Astrocyte of the spinal cord (primary cell): ENCODE results near the gene SOX18.

Experiments used
- DNase-seq: peaks from one replicate; pipeline ENCODE4 v3.0.0; 2011; ENCODE audit warnings: low read depth, low spot score
- H3K4me3 ChIP-seq: 2 replicates; pipeline ENCODE4 v1.5.1; 2011; ENCODE audit warnings: low read depth, mild to moderate bottlenecking, low read length, moderate library complexity
- in situ Hi-C: cut with HindIII; loops from 2 replicates; pipeline ENCODE4 v1.10.0; 2017; ENCODE audit warnings: low sequenced_read_pairs
- TF ChIP-seq, protein P1 (sequence below): IDR thresholded peaks from 2 replicates; pipeline ENCODE4 v1.5.1; 2012; ENCODE audit warnings: low read depth, mild to moderate bottlenecking, low read length, inconsistent platforms

SOX18 gene

DNA sequence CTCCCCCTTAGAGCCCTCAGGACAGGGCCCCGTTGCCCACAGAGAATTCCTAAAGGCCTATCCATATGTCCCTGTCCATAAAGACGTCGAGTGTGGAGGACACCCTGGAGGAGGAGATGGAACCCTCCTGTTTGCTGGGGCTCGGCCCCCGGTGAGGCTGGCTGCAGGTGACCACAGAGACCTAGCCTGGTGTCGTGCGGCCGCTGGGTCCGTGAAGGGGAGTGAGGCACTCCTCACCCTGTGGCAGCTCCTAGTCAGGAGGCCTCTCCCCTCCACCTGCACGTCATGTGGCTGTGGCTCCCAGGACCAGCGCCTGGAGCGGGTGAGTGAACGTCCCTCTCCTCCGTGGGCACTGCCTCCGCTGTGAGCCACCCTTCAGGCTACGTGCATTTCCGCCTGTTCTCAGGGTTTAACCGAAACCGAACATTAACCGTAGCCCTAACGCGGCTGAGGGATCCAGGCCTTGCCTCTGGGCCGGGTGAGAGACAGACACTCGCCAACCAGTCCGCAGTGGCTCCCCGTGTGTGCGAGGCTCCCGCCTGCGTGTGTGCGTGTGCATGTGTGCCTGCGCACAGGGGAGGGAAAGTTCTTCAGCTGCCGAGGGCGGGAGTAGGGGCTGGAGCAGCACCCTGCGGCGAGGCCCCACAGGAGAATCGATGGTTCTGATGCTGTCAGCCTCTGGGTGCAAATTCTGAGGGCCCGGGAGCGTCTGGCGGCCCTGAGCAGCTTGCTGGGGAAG, 7.6 kb upstream of the SOX18 start:
- TF ChIP-seq, protein P1, sequence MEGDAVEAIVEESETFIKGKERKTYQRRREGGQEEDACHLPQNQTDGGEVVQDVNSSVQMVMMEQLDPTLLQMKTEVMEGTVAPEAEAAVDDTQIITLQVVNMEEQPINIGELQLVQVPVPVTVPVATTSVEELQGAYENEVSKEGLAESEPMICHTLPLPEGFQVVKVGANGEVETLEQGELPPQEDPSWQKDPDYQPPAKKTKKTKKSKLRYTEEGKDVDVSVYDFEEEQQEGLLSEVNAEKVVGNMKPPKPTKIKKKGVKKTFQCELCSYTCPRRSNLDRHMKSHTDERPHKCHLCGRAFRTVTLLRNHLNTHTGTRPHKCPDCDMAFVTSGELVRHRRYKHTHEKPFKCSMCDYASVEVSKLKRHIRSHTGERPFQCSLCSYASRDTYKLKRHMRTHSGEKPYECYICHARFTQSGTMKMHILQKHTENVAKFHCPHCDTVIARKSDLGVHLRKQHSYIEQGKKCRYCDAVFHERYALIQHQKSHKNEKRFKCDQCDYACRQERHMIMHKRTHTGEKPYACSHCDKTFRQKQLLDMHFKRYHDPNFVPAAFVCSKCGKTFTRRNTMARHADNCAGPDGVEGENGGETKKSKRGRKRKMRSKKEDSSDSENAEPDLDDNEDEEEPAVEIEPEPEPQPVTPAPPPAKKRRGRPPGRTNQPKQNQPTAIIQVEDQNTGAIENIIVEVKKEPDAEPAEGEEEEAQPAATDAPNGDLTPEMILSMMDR, result no peak
- DNase-seq, result no peak
- in situ Hi-C loops, result no loop called here
- no peak overlapping the region for H3K4me3 ChIP-seq

DNA sequence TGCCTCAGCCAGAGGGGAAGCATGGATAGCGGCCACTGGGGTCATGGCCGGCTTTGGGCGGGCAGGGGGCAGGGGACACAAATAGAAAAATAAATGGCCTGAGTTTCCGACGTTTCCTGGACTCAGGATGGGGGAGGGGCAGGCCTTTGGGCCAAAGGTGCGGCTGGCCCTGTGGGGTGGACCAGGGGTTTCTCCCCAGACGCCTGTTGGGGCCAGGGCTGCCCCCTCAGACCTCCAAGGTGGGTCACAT, 7.1 kb upstream of the SOX18 start:
- DNase-seq, result no peak
- in situ Hi-C loops, result no loop called here
- TF ChIP-seq, protein P1, result no peak
- no peak overlapping the region for H3K4me3 ChIP-seq

DNA sequence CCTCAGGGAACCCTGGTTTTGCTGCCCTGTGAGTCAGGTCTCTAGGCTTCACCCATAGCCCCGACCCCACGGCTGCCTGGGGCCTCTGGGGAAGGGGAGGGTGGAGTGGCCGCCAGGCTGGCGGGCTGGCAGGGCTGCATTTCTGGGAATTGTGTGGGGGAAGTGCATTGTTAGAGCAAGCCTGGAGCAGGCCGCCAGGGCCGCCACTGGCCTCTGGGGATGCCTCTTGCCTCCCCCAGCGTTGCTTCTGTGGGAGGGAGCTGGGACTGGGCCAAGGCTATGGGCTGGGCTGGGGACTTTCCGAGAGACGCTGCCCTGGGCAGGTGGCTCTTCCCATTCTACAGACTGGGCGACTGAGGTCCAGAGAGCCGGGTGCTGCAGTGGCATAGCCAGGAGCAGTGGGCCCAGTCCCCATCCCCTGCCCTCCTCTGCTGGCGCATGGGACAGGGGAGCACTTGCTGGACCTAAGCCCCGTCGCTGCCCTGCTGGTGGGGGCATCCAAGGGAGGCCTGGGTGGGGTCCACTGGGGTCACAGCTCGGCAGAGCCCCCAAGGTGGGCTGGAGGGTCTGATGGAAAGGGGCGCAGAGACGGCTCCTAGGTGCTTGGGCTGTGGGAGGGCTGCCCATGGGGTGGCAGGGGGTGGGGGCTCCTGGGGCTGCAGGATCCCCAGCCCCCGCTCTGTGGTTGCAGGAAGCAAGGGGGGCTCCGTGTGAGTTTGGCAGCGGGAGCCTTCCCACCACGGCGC, 6.6 kb upstream of the SOX18 start:
- no peak overlapping the region for H3K4me3 ChIP-seq
- DNase-seq, result no peak
- TF ChIP-seq, protein P1, result no peak
- in situ Hi-C loops, result no loop called here

DNA sequence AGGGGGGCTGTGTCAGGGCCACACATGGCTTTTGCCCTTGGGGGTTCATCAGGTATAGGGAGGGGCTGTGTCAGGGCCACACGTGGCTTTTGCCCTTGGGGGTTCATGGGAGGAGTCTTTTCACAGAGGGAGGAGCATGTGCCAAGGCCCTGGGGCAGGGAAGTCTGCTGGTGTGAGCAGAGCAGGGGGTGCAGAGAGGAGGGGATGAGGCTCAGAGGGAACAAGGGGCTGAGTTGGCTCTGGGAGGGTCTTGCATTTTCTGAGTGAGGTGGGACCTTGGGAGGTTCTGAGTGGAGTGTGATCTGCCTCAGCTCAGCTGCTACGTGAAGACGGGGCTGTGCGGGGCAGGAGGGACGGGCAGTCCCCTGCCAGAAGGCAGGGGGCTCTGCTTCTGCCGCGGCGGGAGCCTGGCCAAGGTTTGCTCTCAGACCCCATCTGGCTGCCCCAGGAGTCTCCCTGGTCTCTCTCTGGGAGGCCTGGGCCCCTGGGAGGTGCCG, 6.0 kb upstream of the SOX18 start:
- in situ Hi-C loops, result no loop called here
- TF ChIP-seq, protein P1, result no peak
- H3K4me3 ChIP-seq, result no peak overlapping the region
- DNase-seq, result no peak

DNA sequence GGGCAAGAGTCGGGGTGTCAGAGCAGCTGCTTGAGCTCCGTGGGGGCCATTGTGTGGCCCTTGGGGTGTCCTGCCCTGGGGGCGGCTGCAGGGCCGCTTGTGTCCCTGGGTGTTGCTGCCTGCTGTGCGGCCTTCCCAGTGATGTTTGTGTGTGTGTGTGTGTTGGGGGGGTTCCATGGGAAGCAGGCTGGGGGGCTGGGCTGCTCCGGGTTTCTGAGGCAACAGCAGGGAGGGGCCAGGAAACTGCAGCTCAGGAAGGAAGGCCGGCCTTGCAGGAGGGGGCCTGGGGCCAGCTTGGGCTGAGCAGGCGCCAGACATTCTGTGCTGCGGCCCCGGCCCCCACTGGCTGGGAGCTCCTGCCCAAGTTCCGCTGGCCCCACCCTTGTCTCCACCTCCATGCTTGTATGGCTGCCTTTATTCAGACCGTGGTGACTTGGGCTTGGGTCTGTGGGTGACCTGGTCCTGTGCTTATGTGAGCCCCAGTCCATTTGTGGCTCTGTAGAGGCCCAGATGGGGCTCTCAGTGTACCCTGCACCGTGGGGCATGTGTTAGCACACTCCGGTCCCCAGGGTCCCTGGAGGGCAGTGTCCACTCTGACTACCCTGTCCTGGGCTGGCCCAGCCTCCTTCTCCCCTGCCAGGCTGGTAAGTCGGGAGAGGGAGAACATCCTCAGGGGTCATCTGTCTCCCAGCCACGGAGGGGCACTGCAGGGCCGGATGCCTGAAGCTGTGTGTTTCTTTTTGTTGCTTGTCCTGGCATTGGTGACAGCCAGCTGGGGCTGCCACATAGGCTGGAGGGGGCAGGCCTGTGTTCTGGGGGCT, 4.6 kb upstream of the SOX18 start:
- no peak overlapping the region for H3K4me3 ChIP-seq
- TF ChIP-seq, protein P1, result peak; percentile 33
- DNase-seq, result peak; percentile 23
- in situ Hi-C loops, result no loop called here

DNA sequence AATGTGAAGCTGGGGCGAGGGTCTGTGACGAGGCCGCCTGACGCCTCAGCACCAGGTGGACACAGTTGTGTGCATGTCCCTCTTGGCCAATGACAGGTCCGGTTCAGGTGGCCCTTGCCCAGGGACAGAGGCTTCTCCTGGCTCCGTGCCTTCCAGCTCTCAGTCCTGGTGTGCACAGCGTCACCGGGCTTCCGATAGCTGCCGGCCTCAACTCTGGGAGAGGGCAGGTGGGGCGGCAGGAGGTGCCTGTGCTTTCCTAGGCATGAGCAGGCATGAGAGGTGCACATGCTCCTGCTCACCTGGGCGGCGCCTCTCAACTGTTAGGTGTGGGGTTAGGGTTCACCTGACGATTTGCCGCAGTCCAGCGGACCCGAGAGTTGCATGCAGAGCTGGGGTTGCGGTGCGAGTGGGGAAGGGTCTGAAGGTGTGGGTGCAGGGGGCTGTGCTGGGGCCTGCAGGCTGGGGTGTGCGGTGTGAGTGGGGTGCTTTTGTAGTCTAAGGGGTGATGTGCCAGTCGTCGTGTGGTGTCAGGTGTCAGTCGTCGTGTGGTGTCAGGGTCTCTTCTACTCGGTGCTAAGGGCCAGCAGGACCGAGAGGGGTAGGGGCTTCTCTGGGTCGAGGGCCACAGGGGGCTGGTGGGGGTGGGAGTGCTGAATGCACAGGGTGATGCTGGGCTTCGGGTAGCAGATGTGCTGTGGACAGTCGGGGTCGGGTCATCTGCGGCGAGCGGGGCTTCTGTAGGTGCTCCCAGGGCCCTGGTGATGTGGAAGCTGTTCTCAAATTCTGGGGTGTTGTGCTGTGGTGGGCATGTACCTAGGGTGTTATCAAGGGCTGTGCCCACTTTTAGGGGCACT, 3.8 kb upstream of the SOX18 start:
- in situ Hi-C loops, result no loop called here
- no peak overlapping the region for H3K4me3 ChIP-seq
- TF ChIP-seq, protein P1, result no peak
- no peak for DNase-seq
